ENCODE measurements around the gene GABRG3.

DNA sequence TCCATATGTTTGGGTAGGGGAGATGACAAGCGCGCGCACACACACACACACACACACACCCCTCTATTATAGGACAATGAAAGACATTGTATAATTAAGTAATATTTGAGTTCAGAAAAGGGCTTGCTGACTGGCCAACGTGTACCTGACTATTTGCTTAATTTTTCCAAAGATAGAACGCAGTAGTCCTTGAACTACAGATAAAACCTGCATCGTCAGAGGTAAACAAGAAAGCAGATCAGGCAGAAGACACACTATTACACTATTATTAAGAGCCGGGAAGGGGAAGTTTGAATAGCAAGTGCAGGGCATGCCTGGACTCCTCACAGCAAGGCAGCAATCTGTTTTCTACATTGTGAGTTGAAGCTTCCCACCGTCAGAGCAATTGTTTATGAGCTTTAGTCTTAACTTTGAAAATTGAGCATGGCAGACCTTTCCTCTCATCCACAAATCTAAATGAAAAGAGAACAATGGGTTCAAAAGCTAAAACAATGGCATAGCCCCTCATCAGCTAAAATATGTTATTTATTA, 427.7 kb downstream of the GABRG3 start:
- TF ChIP-seq, protein P1, sequence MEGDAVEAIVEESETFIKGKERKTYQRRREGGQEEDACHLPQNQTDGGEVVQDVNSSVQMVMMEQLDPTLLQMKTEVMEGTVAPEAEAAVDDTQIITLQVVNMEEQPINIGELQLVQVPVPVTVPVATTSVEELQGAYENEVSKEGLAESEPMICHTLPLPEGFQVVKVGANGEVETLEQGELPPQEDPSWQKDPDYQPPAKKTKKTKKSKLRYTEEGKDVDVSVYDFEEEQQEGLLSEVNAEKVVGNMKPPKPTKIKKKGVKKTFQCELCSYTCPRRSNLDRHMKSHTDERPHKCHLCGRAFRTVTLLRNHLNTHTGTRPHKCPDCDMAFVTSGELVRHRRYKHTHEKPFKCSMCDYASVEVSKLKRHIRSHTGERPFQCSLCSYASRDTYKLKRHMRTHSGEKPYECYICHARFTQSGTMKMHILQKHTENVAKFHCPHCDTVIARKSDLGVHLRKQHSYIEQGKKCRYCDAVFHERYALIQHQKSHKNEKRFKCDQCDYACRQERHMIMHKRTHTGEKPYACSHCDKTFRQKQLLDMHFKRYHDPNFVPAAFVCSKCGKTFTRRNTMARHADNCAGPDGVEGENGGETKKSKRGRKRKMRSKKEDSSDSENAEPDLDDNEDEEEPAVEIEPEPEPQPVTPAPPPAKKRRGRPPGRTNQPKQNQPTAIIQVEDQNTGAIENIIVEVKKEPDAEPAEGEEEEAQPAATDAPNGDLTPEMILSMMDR (IDR thresholded peaks at IDR 0.05): no peak
- no peak for TF ChIP-seq POLR2AphosphoS5 (IDR thresholded peaks at IDR 0.05)
- TF ChIP-seq POLR2A (IDR thresholded peaks at IDR 0.05; ENCODE audit: low read depth): no peak
